ENCODE results near the gene AP4E1. TPM values are rescaled to one million over a fixed set of nuclear protein-coding genes. Genes with fewer than 3 reads are reported as not detected.

Gene AP4E1
- polyA plus RNA-seq, 1 experiment: 1.8 TPM

DNA sequence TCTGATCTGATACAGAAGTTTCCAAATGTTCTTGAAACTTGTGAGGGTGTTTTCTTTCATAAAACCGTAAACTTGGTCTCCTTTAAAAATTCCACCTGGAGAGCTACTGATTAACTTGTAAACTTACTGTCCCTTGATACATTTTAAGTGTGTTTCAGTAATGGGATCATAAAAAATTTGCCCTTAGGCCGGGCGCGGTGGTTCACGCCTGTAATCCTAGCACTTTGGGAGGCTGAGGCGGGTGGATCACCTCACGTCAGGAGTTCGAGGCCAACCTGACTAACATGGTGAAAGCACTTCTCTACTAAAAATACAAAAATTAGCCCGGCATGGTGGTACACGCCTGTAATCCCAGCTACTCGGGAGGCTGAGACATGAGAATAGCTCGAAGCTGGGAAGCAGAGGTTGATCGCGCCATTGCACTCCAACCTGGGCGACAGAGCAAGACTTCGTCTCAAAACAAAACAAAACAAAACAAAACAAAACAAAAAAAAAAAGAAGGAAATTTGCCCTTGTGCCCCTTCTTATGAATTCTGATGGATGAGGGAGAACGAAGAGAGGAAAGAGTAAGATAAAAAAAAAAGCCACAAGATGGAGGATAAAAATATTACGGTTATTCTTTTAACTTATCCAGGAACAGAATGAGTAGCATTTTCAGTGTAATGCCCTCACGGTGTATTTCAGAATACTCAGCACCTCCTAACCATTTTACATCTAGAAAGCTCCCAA lies 32.1 kb upstream of the AP4E1 start:
- DNase-seq (ENCODE audit: low read depth): no peak
- H3K36me3 ChIP-seq (ENCODE audit: control insufficient read depth, insufficient read depth, low read length): no peaks in the 10 kb centered on the region
- peak overlapping the region; percentile 32 for H3K4me3 ChIP-seq (ENCODE audit: low read depth, low read length)
- POLR2A ChIA-PET: interaction anchor here (0.6 kb wide), 1 partner anchor 9 kb away, joined by 3 read pairs; no protein-coding TSS in a partner anchor
- H3K27me3 ChIP-seq (ENCODE audit: control insufficient read depth, insufficient read depth, low read length): no peaks in the 10 kb centered on the region; the same call in none of the 2 replicates
- TF ChIP-seq, protein P1, sequence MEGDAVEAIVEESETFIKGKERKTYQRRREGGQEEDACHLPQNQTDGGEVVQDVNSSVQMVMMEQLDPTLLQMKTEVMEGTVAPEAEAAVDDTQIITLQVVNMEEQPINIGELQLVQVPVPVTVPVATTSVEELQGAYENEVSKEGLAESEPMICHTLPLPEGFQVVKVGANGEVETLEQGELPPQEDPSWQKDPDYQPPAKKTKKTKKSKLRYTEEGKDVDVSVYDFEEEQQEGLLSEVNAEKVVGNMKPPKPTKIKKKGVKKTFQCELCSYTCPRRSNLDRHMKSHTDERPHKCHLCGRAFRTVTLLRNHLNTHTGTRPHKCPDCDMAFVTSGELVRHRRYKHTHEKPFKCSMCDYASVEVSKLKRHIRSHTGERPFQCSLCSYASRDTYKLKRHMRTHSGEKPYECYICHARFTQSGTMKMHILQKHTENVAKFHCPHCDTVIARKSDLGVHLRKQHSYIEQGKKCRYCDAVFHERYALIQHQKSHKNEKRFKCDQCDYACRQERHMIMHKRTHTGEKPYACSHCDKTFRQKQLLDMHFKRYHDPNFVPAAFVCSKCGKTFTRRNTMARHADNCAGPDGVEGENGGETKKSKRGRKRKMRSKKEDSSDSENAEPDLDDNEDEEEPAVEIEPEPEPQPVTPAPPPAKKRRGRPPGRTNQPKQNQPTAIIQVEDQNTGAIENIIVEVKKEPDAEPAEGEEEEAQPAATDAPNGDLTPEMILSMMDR (IDR thresholded peaks at IDR 0.05; ENCODE audit: insufficient read depth, low read depth, low read length): no peak
- CTCF ChIA-PET: interaction anchor here (0.6 to 4.7 kb wide), 23 partner anchors 10 to 312 kb away, joined by 3 to 34 read pairs (median 4); no protein-coding TSS in a partner anchor

DNA sequence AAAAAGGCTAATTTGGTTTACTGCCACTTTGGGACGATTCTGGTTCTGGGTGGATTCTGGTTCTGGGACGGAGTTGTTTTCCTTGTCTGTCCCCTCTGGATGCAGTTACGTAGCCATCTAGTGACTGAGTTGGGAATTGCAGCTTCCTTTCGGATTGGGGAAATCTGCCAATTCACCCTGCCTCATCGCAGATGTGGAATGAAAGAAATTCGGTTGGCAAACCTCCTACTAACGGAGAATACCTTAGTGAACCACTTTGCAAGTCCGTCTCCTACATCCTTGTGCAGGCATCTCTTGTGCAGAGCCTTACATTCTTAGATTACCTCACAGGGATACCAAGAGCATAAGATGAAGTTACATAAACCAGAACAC lies 31.5 kb upstream of the AP4E1 start:
- H3K36me3 ChIP-seq (ENCODE audit: control insufficient read depth, insufficient read depth, low read length): no peaks in the 10 kb centered on the region
- peak overlapping the region; percentile 32 for H3K4me3 ChIP-seq (ENCODE audit: low read depth, low read length)
- ChIA-PET POLR2A (interaction anchor here (0.6 kb wide), 1 partner anchor 8 kb away, joined by 3 read pairs; no protein-coding TSS in a partner anchor), CTCF (interaction anchor here (0.6 to 4.7 kb wide), 19 partner anchors 13 to 312 kb away, joined by 3 to 34 read pairs (median 4); no protein-coding TSS in a partner anchor)
- no peaks in the 10 kb centered on the region; the same call in none of the 2 replicates for H3K27me3 ChIP-seq (ENCODE audit: control insufficient read depth, insufficient read depth, low read length)
- DNase-seq (ENCODE audit: low read depth): peak; percentile 84
- TF ChIP-seq, protein P1 (IDR thresholded peaks at IDR 0.05; ENCODE audit: insufficient read depth, low read depth, low read length): peak; percentile 96

DNA sequence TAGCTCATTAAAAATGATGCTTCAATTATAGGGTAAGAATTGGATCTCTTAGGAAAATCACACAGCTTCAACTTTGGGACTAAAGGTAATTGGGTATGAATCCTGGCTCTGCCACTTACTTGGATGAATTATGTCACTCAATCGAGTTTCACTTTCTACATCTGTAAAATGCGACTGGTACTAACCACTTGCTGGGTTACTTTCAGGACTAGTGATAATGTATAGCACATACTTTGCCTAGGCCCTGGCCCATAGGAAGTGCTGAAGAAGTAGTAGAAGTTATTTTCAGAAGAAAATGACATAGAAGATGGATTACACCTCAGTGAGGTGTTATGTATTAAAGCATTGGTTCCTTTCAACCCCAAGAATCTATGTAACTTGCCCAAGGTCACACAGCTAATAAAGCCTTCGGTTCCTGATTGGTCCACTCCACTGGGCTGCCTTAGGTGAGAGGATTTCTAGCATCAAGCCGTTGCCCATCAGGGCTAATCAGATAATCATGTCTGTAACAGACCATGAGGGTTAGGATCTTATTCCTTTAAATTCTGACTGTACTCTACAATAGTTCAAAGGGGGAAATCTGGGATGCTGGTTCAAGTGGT lies 29.4 kb upstream of the AP4E1 start:
- Histone ChIP-seq H3K36me3 (ENCODE audit: control insufficient read depth, insufficient read depth, low read length) (no peaks in the 10 kb centered on the region), H3K27me3 (ENCODE audit: control insufficient read depth, insufficient read depth, low read length) (no peaks in the 10 kb centered on the region), H3K4me3 (ENCODE audit: low read depth, low read length) (no peak overlapping the region)
- CTCF ChIA-PET: interaction anchor here (0.9 to 4.7 kb wide), 3 partner anchors 30 to 203 kb away, joined by 3 to 34 read pairs (median 4); partner anchors contain the start of gene AP4E1
- TF ChIP-seq, protein P1 (IDR thresholded peaks at IDR 0.05; ENCODE audit: insufficient read depth, low read depth, low read length): no peak
- no peak for DNase-seq (ENCODE audit: low read depth)
- POLR2A ChIA-PET: no interaction called here

DNA sequence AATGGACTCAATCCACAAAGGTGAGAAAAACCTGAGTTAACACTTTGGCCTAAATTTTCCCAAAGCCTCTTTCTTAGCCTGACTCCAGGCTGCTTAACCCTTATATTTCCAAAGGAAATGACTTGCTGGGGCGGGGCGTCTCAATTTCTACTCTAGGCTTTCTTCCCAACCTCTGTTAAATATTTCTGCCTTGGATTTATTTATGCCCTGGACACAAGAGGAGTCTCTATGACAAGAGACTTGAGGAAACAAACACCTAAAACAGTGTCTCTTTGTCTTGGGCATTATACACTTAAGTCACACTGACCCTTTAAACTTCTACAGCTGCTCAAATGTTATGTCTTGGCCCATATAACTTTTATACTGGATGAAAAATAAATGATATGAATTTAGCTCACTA lies 28.3 kb upstream of the AP4E1 start:
- Histone ChIP-seq H3K27me3 (ENCODE audit: control insufficient read depth, insufficient read depth, low read length) (no peaks in the 10 kb centered on the region), H3K36me3 (ENCODE audit: control insufficient read depth, insufficient read depth, low read length) (no peaks in the 10 kb centered on the region), H3K4me3 (ENCODE audit: low read depth, low read length) (no peak overlapping the region)
- POLR2A ChIA-PET: no interaction called here
- TF ChIP-seq, protein P1 (IDR thresholded peaks at IDR 0.05; ENCODE audit: insufficient read depth, low read depth, low read length): no peak
- CTCF ChIA-PET: interaction anchor here (0.7 to 1.4 kb wide), 4 partner anchors 11 to 221 kb away, joined by 3 read pairs; no protein-coding TSS in a partner anchor
- DNase-seq (ENCODE audit: low read depth): no peak

DNA sequence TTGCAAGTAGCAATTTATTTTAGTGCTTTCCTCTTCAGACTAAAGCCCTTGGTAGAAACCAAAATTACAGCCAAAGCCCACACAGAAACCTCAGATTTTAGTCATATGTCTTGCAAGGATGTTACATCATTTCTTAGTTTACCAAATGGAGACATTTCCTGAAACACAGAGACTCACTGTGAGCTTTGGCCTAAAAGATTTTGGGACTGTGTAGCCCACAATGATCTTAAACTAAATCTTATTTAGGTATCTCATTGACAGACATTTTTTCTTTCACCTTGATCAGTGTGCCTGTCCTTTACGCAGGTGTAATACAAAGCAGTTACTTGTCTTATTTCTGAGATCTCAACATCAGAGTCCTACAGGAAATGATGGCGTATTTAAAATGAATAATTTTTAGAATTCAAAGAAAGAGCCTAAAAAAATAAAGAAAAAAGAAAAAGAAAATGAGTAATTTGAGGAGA lies 27.8 kb upstream of the AP4E1 start:
- CTCF ChIA-PET: interaction anchor here (0.7 to 1.4 kb wide), 4 partner anchors 11 to 221 kb away, joined by 3 read pairs; no protein-coding TSS in a partner anchor

More for the DNA sequence above, 27.8 kb upstream of the AP4E1 start:
- POLR2A ChIA-PET: no interaction called here
- Histone ChIP-seq H3K27me3 (ENCODE audit: control insufficient read depth, insufficient read depth, low read length) (no peaks in the 10 kb centered on the region), H3K36me3 (ENCODE audit: control insufficient read depth, insufficient read depth, low read length) (no peaks in the 10 kb centered on the region), H3K4me3 (ENCODE audit: low read depth, low read length) (no peak overlapping the region)
- DNase-seq (ENCODE audit: low read depth): peak; percentile 67
- TF ChIP-seq, protein P1 (IDR thresholded peaks at IDR 0.05; ENCODE audit: insufficient read depth, low read depth, low read length): no peak

All from BJ (cell line).